H9 (cell line): Measurements from ENCODE around the gene SF3B3. TPM values are rescaled to one million over a fixed set of nuclear protein-coding genes. Genes with fewer than 3 reads are reported as not detected.

ENCODE experiments used
- DNase-seq: peaks from one replicate; pipeline ENCODE4 v3.0.0-alpha.2; 2017
- H2AFZ ChIP-seq: one replicate; pipeline ENCODE4 v1.6.1; 2013; ENCODE audit warnings: mild to moderate bottlenecking, low read length, control low read depth, moderate library complexity
- H2AK5ac ChIP-seq: 2 replicates; pipeline ENCODE4 v1.6.1; 2013; ENCODE audit warnings: low read length, control low read depth, mixed read lengths; ENCODE audit not compliant: insufficient read length
- H2BK120ac ChIP-seq: one replicate; pipeline ENCODE4 v1.6.1; 2013; ENCODE audit warnings: low read depth, mild to moderate bottlenecking, low read length, control low read depth, inconsistent platforms; ENCODE audit not compliant: poor library complexity, severe bottlenecking
- H2BK12ac ChIP-seq: 2 replicates; pipeline ENCODE4 v1.6.1; 2013; ENCODE audit warnings: low read length, control low read depth, mixed read lengths, low read depth; ENCODE audit not compliant: insufficient read length
- H2BK15ac ChIP-seq: 2 replicates; pipeline ENCODE4 v1.6.1; 2013; ENCODE audit warnings: low read depth, low read length, control low read depth
- H2BK20ac ChIP-seq: one replicate; pipeline ENCODE4 v1.6.1; 2013; ENCODE audit warnings: low read depth, mild to moderate bottlenecking, low read length, control low read depth, inconsistent platforms; ENCODE audit not compliant: poor library complexity, severe bottlenecking
- H2BK5ac ChIP-seq: 2 replicates; pipeline ENCODE4 v1.6.1; 2013; ENCODE audit warnings: low read length, control low read depth, mixed read lengths; ENCODE audit not compliant: insufficient read length
- H3K14ac ChIP-seq: 2 replicates; pipeline ENCODE4 v1.6.1; 2013; ENCODE audit warnings: low read length, control low read depth; ENCODE audit not compliant: insufficient read depth
- H3K18ac ChIP-seq: 2 replicates; pipeline ENCODE4 v1.6.1; 2013; ENCODE audit warnings: low read depth, mild to moderate bottlenecking, mixed read lengths, low read length, control low read depth; ENCODE audit not compliant: insufficient read length
- H3K23ac ChIP-seq: 2 replicates; pipeline ENCODE4 v1.6.1; 2013; ENCODE audit warnings: low read length, control low read depth, mixed read lengths, low read depth; ENCODE audit not compliant: insufficient read length
- H3K23me2 ChIP-seq: 2 replicates; pipeline ENCODE4 v1.6.1; 2013; ENCODE audit warnings: low read depth, mild to moderate bottlenecking, mixed read lengths, low read length, control low read depth; ENCODE audit not compliant: insufficient read length, poor library complexity, severe bottlenecking
- H3K27ac ChIP-seq: 2 replicates; pipeline ENCODE4 v1.5.1; 2013; ENCODE audit warnings: low read length, control low read depth, mixed read lengths, low read depth; ENCODE audit not compliant: insufficient read length
- H3K27me3 ChIP-seq: 2 replicates; pipeline ENCODE4 v1.6.1; 2013; ENCODE audit warnings: low read length, control low read depth, inconsistent platforms; ENCODE audit not compliant: insufficient read depth
- H3K4ac ChIP-seq: 2 replicates; pipeline ENCODE4 v1.6.1; 2013; ENCODE audit warnings: low read depth, mild to moderate bottlenecking, control low read depth, inconsistent platforms, low read length, moderate library complexity
- H3K4me1 ChIP-seq: 2 replicates; pipeline ENCODE4 v1.6.1; 2013; ENCODE audit warnings: low read length, control low read depth, inconsistent platforms; ENCODE audit not compliant: insufficient read depth
- H3K4me2 ChIP-seq: 2 replicates; pipeline ENCODE4 v1.6.1; 2013; ENCODE audit warnings: low read length, control low read depth, mixed read lengths; ENCODE audit not compliant: insufficient read length, insufficient read depth
- H3K56ac ChIP-seq: 2 replicates; pipeline ENCODE4 v1.6.1; 2013; ENCODE audit warnings: low read depth, mild to moderate bottlenecking, mixed read lengths, low read length, control low read depth; ENCODE audit not compliant: insufficient read length
- H3K79me1 ChIP-seq: 2 replicates; pipeline ENCODE4 v1.6.1; 2013; ENCODE audit warnings: low read depth, mild to moderate bottlenecking, moderate library complexity, low read length, control low read depth, inconsistent platforms; ENCODE audit not compliant: insufficient read depth, poor library complexity, severe bottlenecking
- H3K79me2 ChIP-seq: 2 replicates; pipeline ENCODE4 v1.6.1; 2013; ENCODE audit warnings: low read length, control low read depth, inconsistent platforms; ENCODE audit not compliant: insufficient read depth
- H3K9ac ChIP-seq: 2 replicates; pipeline ENCODE4 v1.6.1; 2013; ENCODE audit warnings: low read length, control low read depth, mixed read lengths; ENCODE audit not compliant: insufficient read length; ENCODE audit errors: extremely low read depth
- H3K9me3 ChIP-seq: one replicate; pipeline ENCODE4 v1.6.1; 2013; ENCODE audit warnings: low read depth, low read length, inconsistent platforms; ENCODE audit not compliant: control insufficient read depth
- H3T11ph ChIP-seq: one replicate; pipeline ENCODE4 v1.6.1; 2013; ENCODE audit warnings: mild to moderate bottlenecking, low read length, control low read depth, inconsistent platforms
- H4K20me1 ChIP-seq: one replicate; pipeline ENCODE4 v1.6.1; 2013; ENCODE audit not compliant: control insufficient read depth, insufficient read length, insufficient read depth
- H4K5ac ChIP-seq: 2 replicates; pipeline ENCODE4 v1.6.1; 2013; ENCODE audit warnings: low read depth, mild to moderate bottlenecking, mixed read lengths, low read length, control low read depth; ENCODE audit not compliant: insufficient read length
- H4K8ac ChIP-seq: replicated peaks from 2 replicates; pipeline ENCODE4 v1.6.1; 2013; ENCODE audit warnings: low read length, control low read depth, mixed read lengths, low read depth; ENCODE audit not compliant: insufficient read length
- H4K91ac ChIP-seq: 2 replicates; pipeline ENCODE4 v1.6.1; 2013; ENCODE audit warnings: low read depth, mild to moderate bottlenecking, moderate library complexity, mixed read lengths, low read length, control low read depth; ENCODE audit not compliant: insufficient read length
- H3K27ac Mint-ChIP-seq, 3 experiments: 2 replicates in 2 of 3; 3 replicates in 1 of 3; pipeline ENCODE4 v1.8.0; 2020 to 2021; ENCODE audit warnings: mixed read lengths in 3 of 3, mild to moderate bottlenecking in 1 of 3, moderate library complexity in 1 of 3
- H3K27me3 Mint-ChIP-seq: 2 replicates; pipeline ENCODE4 v1.8.0; 2021; ENCODE audit warnings: low read depth, mild to moderate bottlenecking, moderate library complexity, mixed read lengths
- H3K36me3 Mint-ChIP-seq, 3 experiments: 2 replicates in 2 of 3; 3 replicates in 1 of 3; pipeline ENCODE4 v1.8.0; 2020 to 2021; ENCODE audit warnings: low read depth in 3 of 3, mixed read lengths in 3 of 3; ENCODE audit not compliant: insufficient read depth in 1 of 3
- H3K4me1 Mint-ChIP-seq, 2 experiments: 2 replicates each; pipeline ENCODE4 v1.8.0; 2020; ENCODE audit warnings: mixed read lengths in 2 of 2
- H3K4me3 Mint-ChIP-seq, 2 experiments: 2 replicates in 1 of 2; 3 replicates in 1 of 2; pipeline ENCODE4 v1.8.0; 2020 to 2021; ENCODE audit warnings: mild to moderate bottlenecking in 2 of 2, mixed read lengths in 2 of 2, moderate library complexity in 1 of 2
- H3K9me3 Mint-ChIP-seq, 2 experiments: 2 replicates in 1 of 2; 3 replicates in 1 of 2; pipeline ENCODE4 v1.8.0; 2020; ENCODE audit warnings: mild to moderate bottlenecking in 2 of 2, mixed read lengths in 2 of 2, moderate library complexity in 1 of 2
- WGBS: extraction: QIAGEN DNeasy Blood & Tissue Kit; methylation state at CpG from one replicate; pipeline ENCODE4 v1.1.7; 2013; ENCODE audit warnings: missing lambda C conversion rate, low lambda C conversion rate, mixed read lengths; ENCODE audit not compliant: insufficient read length; ENCODE audit errors: extremely low coverage; 5-methylcytosine and 5-hydroxymethylcytosine counted together
- total RNA-seq: library from RNA; stranded (reverse); gene quantifications from 2 replicates; pipeline ENCODE4 v1.2.1, GENCODE V29; 2021
- TF ChIP-seq, protein P1 (sequence below): fragments of 200-600 bp; sonication (generic); conservative IDR thresholded peaks from 3 replicates; pipeline ENCODE4 v1.8.0; 2021; ENCODE audit warnings: antibody characterized with exemption, mild to moderate bottlenecking

SF3B3 gene
- total RNA-seq, 1 experiment from 2014 or later, result 493 TPM

DNA sequence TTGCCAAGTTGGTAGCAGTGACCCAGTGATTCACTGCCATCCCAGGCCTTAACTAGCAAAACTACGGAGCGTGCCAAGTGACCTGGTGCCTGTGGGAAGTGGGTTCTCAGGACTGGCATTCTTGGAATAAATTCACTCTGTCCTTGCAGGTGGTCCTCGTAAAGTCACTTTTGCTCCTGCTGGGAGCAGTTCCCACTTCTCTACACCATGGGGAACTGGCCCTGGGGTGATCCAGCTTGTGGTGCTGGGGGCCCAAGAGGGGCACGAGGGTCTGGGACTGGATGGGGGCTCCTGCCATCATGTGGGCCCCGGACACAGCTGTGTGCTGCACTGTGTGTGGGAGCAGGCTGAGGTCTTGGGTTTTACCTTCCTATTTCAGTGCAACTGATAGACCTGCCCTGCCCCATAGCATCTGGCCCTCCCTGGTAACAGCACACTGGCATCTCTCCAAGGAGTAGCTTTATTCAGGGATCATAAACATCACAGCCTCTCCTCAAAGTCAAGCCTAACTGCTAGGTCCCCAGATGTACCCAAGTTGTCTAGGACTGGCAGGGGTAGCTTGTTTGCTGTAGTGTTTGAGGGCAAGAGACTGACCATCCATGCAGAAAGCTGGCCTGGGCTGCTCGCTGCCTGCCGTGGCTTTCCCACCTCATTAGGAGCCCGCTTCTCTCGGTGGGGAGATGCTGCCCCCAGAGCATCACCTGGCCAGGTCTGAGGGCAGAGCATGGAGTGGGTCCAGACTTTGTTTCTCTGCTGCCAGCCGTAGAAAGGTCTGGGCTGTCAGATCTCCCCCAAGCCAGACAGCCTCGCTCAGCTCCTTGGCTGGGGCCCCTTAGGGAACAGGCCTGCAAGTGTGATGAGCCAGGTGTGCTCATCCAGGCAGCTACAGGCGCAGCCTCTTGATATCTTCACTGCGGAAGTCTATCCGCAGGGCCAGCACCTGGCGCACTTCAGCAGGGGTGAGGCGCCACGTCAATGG, 43.2 kb upstream of the SF3B3 start:
- no peak overlapping the region for H3T11ph ChIP-seq
- no peaks in the 10 kb centered on the region for H3K23me2 ChIP-seq
- Mint-ChIP-seq H3K27me3 (no peaks in the 10 kb centered on the region), H3K36me3 (peaks cover 2 to 30% (median 26%) of the 10 kb centered on the region in 3 experiments; a peak in 6 of 7 replicates), H3K27ac (peak overlapping the region in 1 of 3 experiments; percentile 28; a peak in 2 of 7 replicates), H3K4me3 (no peak overlapping the region), H3K9me3 (no peaks in the 10 kb centered on the region), H3K4me1 (peaks cover 4 to 8% of the 10 kb centered on the region in 2 experiments; a peak in 3 of 4 replicates)
- H3K27ac ChIP-seq, result no peak overlapping the region
- no peak overlapping the region for H3K18ac ChIP-seq
- no peak overlapping the region for H2BK12ac ChIP-seq
- H2BK120ac ChIP-seq, result no peak overlapping the region
- H2AFZ ChIP-seq, result no peak overlapping the region
- TF ChIP-seq, protein P1, sequence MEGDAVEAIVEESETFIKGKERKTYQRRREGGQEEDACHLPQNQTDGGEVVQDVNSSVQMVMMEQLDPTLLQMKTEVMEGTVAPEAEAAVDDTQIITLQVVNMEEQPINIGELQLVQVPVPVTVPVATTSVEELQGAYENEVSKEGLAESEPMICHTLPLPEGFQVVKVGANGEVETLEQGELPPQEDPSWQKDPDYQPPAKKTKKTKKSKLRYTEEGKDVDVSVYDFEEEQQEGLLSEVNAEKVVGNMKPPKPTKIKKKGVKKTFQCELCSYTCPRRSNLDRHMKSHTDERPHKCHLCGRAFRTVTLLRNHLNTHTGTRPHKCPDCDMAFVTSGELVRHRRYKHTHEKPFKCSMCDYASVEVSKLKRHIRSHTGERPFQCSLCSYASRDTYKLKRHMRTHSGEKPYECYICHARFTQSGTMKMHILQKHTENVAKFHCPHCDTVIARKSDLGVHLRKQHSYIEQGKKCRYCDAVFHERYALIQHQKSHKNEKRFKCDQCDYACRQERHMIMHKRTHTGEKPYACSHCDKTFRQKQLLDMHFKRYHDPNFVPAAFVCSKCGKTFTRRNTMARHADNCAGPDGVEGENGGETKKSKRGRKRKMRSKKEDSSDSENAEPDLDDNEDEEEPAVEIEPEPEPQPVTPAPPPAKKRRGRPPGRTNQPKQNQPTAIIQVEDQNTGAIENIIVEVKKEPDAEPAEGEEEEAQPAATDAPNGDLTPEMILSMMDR, result no peak
- H4K91ac ChIP-seq, result no peak overlapping the region
- no peaks in the 10 kb centered on the region for H3K79me2 ChIP-seq
- no peak overlapping the region for H3K56ac ChIP-seq
- no peaks in the 10 kb centered on the region; the same call in 1 of the 2 replicates for H3K4me1 ChIP-seq
- no peaks in the 10 kb centered on the region for H3K79me1 ChIP-seq
- H4K5ac ChIP-seq, result no peak overlapping the region
- H3K4ac ChIP-seq, result no peak overlapping the region
- no peak overlapping the region for H4K8ac ChIP-seq
- no peak for DNase-seq
- H4K20me1 ChIP-seq, result peaks cover 3% of the 10 kb centered on the region
- H3K9ac ChIP-seq, result no peak overlapping the region
- H2AK5ac ChIP-seq, result no peak overlapping the region
- no peaks in the 10 kb centered on the region for H3K9me3 ChIP-seq
- no peaks in the 10 kb centered on the region for H3K27me3 ChIP-seq
- no peak overlapping the region for H2BK15ac ChIP-seq
- no CpG with 5 or more reads among the region's 17 CpGs for WGBS
- no peak overlapping the region for H3K4me2 ChIP-seq
- H3K23ac ChIP-seq, result no peak overlapping the region
- H3K14ac ChIP-seq, result no peak overlapping the region
- no peak overlapping the region for H2BK5ac ChIP-seq
- H2BK20ac ChIP-seq, result no peak overlapping the region
